ENCODE measurements around the gene CD34.

CD34 gene

GRCh38 chr1:207842506-207842905 is 68.4 kb downstream of the CD34 start:
- H2AFZ ChIP-seq (ENCODE audit: low read length, unreplicated experiment) = no peak overlapping the region
- H3K36me3 ChIP-seq (ENCODE audit: insufficient read depth, low read length) = peaks cover 6% of the 10 kb centered on the region; the same call in 1 of the 2 replicates
- peaks cover 64% of the 10 kb centered on the region for H3K79me2 ChIP-seq (ENCODE audit: control insufficient read depth, insufficient read depth, low read length, unreplicated experiment)
- peaks cover 13% of the 10 kb centered on the region for H3K4me1 ChIP-seq (ENCODE audit: control insufficient read depth, insufficient read depth, low read length, unreplicated experiment)
- H3K27ac ChIP-seq (ENCODE audit: low read depth, low read length) = no peak overlapping the region
- no peaks in the 10 kb centered on the region for H3K27me3 ChIP-seq (ENCODE audit: insufficient read depth, low read length)
- no peak overlapping the region for H3K4me3 ChIP-seq (ENCODE audit: low read depth, low read length)

DNA sequence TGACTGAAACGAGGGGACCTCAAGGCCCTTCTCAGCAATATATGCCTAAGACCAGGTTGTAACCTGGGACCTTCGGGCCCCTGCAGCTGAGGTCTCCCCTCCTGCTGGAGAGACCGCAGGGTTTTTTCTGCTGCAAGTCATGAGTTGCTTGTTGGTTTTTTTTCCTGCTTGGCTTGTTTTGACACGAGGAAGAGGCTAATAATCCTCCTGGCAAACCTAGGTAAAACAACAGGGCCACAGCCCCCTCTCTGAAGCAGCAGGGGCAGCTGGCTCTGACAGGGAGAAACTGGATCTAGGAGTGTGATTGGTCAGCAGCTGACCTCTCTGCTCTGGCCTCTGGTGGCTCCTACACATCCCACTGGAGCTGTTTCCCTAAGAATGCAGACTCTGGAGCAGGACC is 69.0 kb downstream of the CD34 start:
- Histone ChIP-seq H3K79me2 (ENCODE audit: control insufficient read depth, insufficient read depth, low read length, unreplicated experiment) (peaks cover 62% of the 10 kb centered on the region), H2AFZ (ENCODE audit: low read length, unreplicated experiment) (no peak overlapping the region), H3K27ac (ENCODE audit: low read depth, low read length) (no peak overlapping the region), H3K36me3 (ENCODE audit: insufficient read depth, low read length) (peaks cover 4% of the 10 kb centered on the region; the same call in 1 of the 2 replicates), H3K4me3 (ENCODE audit: low read depth, low read length) (no peak overlapping the region), H3K27me3 (ENCODE audit: insufficient read depth, low read length) (no peaks in the 10 kb centered on the region), H3K4me1 (ENCODE audit: control insufficient read depth, insufficient read depth, low read length, unreplicated experiment) (peaks cover 7% of the 10 kb centered on the region)

DNA sequence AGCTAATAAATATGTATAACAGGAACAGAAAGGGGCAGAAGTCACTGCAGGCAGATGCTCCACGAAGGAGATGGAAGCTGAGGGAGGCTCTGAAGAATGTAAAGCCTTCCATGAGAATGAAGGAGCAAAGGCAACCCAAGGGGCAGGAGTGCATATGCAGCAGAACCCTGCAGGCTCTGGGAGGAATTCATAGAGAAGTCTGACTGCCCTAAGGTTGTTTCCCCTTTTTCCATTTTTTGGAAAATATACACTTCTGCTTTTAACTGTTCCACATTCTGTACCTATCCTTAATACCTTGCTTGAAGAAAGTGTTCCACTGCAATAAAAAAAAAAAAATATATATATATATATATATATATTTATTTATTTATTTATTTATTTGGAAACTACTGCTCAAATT is 69.6 kb downstream of the CD34 start:
- Histone ChIP-seq H3K27ac (ENCODE audit: low read depth, low read length) (no peak overlapping the region), H3K79me2 (ENCODE audit: control insufficient read depth, insufficient read depth, low read length, unreplicated experiment) (peaks cover 58% of the 10 kb centered on the region), H3K36me3 (ENCODE audit: insufficient read depth, low read length) (peaks cover 2% of the 10 kb centered on the region; the same call in 1 of the 2 replicates), H3K27me3 (ENCODE audit: insufficient read depth, low read length) (no peaks in the 10 kb centered on the region), H3K4me1 (ENCODE audit: control insufficient read depth, insufficient read depth, low read length, unreplicated experiment) (peaks cover 6% of the 10 kb centered on the region), H2AFZ (ENCODE audit: low read length, unreplicated experiment) (no peak overlapping the region), H3K4me3 (ENCODE audit: low read depth, low read length) (no peak overlapping the region)

DNA sequence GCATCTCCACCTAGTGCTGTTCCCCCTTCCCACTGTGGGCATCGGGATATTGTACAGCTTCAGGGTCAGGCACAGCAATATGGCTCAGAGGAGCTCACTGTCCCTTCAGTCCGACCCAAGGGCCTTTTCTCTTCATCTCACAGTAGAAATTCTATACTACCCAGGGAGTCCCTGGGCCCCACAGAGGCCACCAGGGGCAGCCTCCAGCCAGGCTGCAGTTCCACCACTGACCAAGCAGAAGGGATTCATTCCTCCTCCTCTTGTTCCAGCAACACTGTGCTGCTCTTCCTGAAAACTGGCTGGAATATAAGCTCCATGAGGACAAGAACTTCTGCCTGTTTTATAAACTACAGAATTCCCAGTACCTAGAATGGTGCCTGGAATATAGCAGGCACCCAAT is 70.5 kb downstream of the CD34 start:
- no peak overlapping the region for H2AFZ ChIP-seq (ENCODE audit: low read length, unreplicated experiment)

DNA sequence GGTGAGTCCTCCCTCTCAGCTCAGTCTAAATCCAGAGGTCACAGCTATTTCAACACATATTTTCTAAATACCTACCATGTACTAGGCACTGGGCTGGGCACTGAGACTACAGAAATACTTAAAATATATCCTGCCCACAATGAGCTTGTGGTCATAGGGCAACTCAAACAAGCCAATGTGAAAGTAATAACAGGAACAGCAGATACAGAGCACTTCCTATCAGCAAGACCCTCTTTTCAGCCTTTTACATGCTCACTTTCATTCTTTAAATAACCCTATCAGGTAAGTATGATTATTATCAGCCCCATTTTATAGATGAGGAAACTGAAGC is 71.9 kb downstream of the CD34 start:
- Histone ChIP-seq H3K79me2 (ENCODE audit: control insufficient read depth, insufficient read depth, low read length, unreplicated experiment) (peaks cover 40% of the 10 kb centered on the region), H3K27me3 (ENCODE audit: insufficient read depth, low read length) (no peaks in the 10 kb centered on the region), H2AFZ (ENCODE audit: low read length, unreplicated experiment) (no peak overlapping the region), H3K4me1 (ENCODE audit: control insufficient read depth, insufficient read depth, low read length, unreplicated experiment) (no peaks in the 10 kb centered on the region), H3K4me3 (ENCODE audit: low read depth, low read length) (no peak overlapping the region), H3K27ac (ENCODE audit: low read depth, low read length) (no peak overlapping the region), H3K36me3 (ENCODE audit: insufficient read depth, low read length) (peaks cover 2% of the 10 kb centered on the region; the same call in 1 of the 2 replicates)

More for the DNA sequence above, 70.5 kb downstream of the CD34 start:
- Histone ChIP-seq H3K4me3 (ENCODE audit: low read depth, low read length) (no peak overlapping the region), H3K27me3 (ENCODE audit: insufficient read depth, low read length) (no peaks in the 10 kb centered on the region), H3K79me2 (ENCODE audit: control insufficient read depth, insufficient read depth, low read length, unreplicated experiment) (peaks cover 49% of the 10 kb centered on the region), H3K4me1 (ENCODE audit: control insufficient read depth, insufficient read depth, low read length, unreplicated experiment) (peaks cover 6% of the 10 kb centered on the region), H3K27ac (ENCODE audit: low read depth, low read length) (no peak overlapping the region), H3K36me3 (ENCODE audit: insufficient read depth, low read length) (peaks cover 2% of the 10 kb centered on the region; the same call in 1 of the 2 replicates)

GRCh38 chr1:207838156-207839082 is 72.5 kb downstream of the CD34 start:
- H2AFZ ChIP-seq (ENCODE audit: low read length, unreplicated experiment) = no peak overlapping the region
- H3K27ac ChIP-seq (ENCODE audit: low read depth, low read length) = no peak overlapping the region
- no peak overlapping the region for H3K4me3 ChIP-seq (ENCODE audit: low read depth, low read length)
- H3K4me1 ChIP-seq (ENCODE audit: control insufficient read depth, insufficient read depth, low read length, unreplicated experiment) = no peaks in the 10 kb centered on the region
- H3K79me2 ChIP-seq (ENCODE audit: control insufficient read depth, insufficient read depth, low read length, unreplicated experiment) = peaks cover 34% of the 10 kb centered on the region
- no peaks in the 10 kb centered on the region for H3K27me3 ChIP-seq (ENCODE audit: insufficient read depth, low read length)
- peaks cover 2% of the 10 kb centered on the region; the same call in 1 of the 2 replicates for H3K36me3 ChIP-seq (ENCODE audit: insufficient read depth, low read length)

DNA sequence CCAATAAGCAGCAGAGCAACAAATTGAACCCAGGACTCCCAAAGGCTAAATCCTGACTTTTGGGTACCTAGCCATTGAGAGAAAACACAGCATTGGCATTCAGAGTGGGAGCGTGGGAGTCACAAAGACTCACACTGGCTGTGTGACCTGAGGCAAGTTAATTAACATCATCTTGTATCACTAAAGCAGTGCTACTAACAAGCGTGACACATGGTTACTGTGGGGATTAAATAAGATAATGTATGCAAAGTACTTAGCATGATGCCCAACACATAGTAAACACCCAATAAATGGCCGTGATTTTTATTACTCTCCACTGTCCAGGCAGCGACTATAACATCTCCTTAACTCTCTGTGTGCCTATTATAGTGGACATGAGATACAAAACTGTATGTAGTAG is 73.3 kb downstream of the CD34 start:
- H3K36me3 ChIP-seq (ENCODE audit: insufficient read depth, low read length) = peaks cover 2% of the 10 kb centered on the region; the same call in 1 of the 2 replicates
- H3K27ac ChIP-seq (ENCODE audit: low read depth, low read length) = no peak overlapping the region
- no peak overlapping the region for H3K4me3 ChIP-seq (ENCODE audit: low read depth, low read length)
- peaks cover 34% of the 10 kb centered on the region for H3K79me2 ChIP-seq (ENCODE audit: control insufficient read depth, insufficient read depth, low read length, unreplicated experiment)
- no peaks in the 10 kb centered on the region for H3K4me1 ChIP-seq (ENCODE audit: control insufficient read depth, insufficient read depth, low read length, unreplicated experiment)
- H3K27me3 ChIP-seq (ENCODE audit: insufficient read depth, low read length) = no peaks in the 10 kb centered on the region
- H2AFZ ChIP-seq (ENCODE audit: low read length, unreplicated experiment) = no peak overlapping the region

DNA sequence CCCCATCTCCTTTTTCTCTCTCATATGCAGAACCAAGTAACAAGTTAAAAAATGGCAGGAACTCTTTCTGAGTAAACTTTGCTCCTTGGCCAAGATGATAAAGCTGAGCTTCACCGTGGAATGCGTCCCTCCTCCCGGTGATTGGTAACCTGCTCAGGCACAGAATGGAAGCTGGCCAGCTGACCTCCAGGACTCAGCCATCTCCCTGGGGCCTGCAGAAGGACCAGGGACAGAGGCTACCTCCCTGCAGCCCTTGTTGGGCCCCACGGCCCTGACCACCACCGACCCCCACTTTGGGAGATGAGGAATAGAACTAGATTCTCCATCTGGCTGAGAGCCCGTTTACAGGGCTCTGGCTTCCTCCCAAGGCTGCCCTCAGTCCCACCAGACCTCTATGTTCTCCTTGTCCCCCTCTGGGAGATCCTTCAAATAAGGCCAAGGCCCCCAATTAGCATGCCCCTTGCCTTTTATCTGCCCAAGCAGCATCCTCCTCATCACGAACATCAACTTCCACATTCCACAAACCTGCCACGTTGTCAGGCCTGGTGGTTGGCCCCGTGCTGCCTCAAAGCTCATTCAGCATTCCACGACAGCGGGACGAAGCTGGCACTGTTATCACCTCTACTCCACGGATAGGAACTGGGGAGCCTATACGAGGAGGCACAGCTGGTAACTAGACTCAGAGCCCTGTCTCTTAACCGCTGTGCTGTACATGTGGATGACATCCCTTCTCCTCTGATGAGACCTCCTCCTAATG is 74.2 kb downstream of the CD34 start:
- Histone ChIP-seq H3K27me3 (ENCODE audit: insufficient read depth, low read length) (no peaks in the 10 kb centered on the region), H3K4me3 (ENCODE audit: low read depth, low read length) (no peak overlapping the region), H3K36me3 (ENCODE audit: insufficient read depth, low read length) (peaks cover 2% of the 10 kb centered on the region; the same call in 1 of the 2 replicates), H3K79me2 (ENCODE audit: control insufficient read depth, insufficient read depth, low read length, unreplicated experiment) (peaks cover 30% of the 10 kb centered on the region), H2AFZ (ENCODE audit: low read length, unreplicated experiment) (no peak overlapping the region), H3K27ac (ENCODE audit: low read depth, low read length) (no peak overlapping the region), H3K4me1 (ENCODE audit: control insufficient read depth, insufficient read depth, low read length, unreplicated experiment) (peaks cover 7% of the 10 kb centered on the region)

DNA sequence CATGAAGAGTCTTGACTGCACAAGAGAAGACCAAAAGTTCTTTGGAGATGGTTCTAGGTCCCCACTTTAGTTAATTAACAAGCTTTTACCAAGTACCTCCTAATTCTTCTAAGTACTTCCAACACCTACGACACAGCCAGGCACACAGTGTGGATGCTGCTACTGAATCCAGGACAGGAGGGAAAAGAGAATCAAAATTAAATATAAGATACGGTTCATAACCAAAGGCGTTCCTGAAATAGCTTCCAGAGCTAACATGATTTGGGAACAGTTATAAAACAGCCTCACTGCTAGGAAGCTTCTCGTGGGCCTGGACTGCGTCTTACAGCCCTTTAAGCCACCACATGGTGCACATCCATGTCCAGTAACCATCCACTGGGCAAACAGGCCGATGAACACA is 75.0 kb downstream of the CD34 start:
- Histone ChIP-seq H3K79me2 (ENCODE audit: control insufficient read depth, insufficient read depth, low read length, unreplicated experiment) (peaks cover 38% of the 10 kb centered on the region), H3K27me3 (ENCODE audit: insufficient read depth, low read length) (no peaks in the 10 kb centered on the region), H2AFZ (ENCODE audit: low read length, unreplicated experiment) (no peak overlapping the region), H3K36me3 (ENCODE audit: insufficient read depth, low read length) (peaks cover 2% of the 10 kb centered on the region; the same call in 1 of the 2 replicates), H3K4me3 (ENCODE audit: low read depth, low read length) (no peak overlapping the region), H3K4me1 (ENCODE audit: control insufficient read depth, insufficient read depth, low read length, unreplicated experiment) (peaks cover 8% of the 10 kb centered on the region), H3K27ac (ENCODE audit: low read depth, low read length) (no peak overlapping the region)

- H3K36me3 ChIP-seq (ENCODE audit: insufficient read depth, low read length) = no peaks in the 10 kb centered on the region
- no peak overlapping the region for H3K4me3 ChIP-seq (ENCODE audit: low read depth, low read length)
- no peak overlapping the region for H2AFZ ChIP-seq (ENCODE audit: low read length, unreplicated experiment)
- H3K79me2 ChIP-seq (ENCODE audit: control insufficient read depth, insufficient read depth, low read length, unreplicated experiment) = peaks cover 32% of the 10 kb centered on the region
- no peaks in the 10 kb centered on the region for H3K27me3 ChIP-seq (ENCODE audit: insufficient read depth, low read length)
- H3K27ac ChIP-seq (ENCODE audit: low read depth, low read length) = no peak overlapping the region
- H3K4me1 ChIP-seq (ENCODE audit: control insufficient read depth, insufficient read depth, low read length, unreplicated experiment) = peaks cover 8% of the 10 kb centered on the region
Measured at GRCh38 chr1:207833956-207834660, 76.8 kb downstream of the CD34 start.

Data from ACC112 (cell line).